HepG2 (cell line): ENCODE results near the gene EXOC3L4. TPM values are rescaled to one million over a fixed set of nuclear protein-coding genes. Genes with fewer than 3 reads are reported as not detected.
A peak's percentile ranks its signal among the peaks of the same experiment; 100 is the strongest.

Source experiments
- AKAP8 ChIP-seq: sonication (generic); formaldehyde crosslinking; IDR thresholded peaks from 2 replicates; pipeline ENCODE4 v1.5.1; 2020; ENCODE audit warnings: mild to moderate bottlenecking, missing genetic modification reagents
- FOXJ3 ChIP-seq: sonication (generic); formaldehyde crosslinking; IDR thresholded peaks from 2 replicates; pipeline ENCODE4 v1.4.0; 2020; ENCODE audit warnings: missing genetic modification reagents, mild to moderate bottlenecking, borderline replicate concordance
- HNF4G ChIP-seq, 2 experiments: sonication (generic) in 1 of 2; formaldehyde crosslinking in 1 of 2; IDR thresholded peaks; 2 replicates each; pipeline versions ENCODE4 v1.4.0 to v1.6.1; 2011 to 2020; ENCODE audit warnings: borderline replicate concordance in 2 of 2, low read depth in 2 of 2, mild to moderate bottlenecking in 2 of 2, low read length in 1 of 2, missing genetic modification reagents in 1 of 2, moderate library complexity in 1 of 2
- JUNB ChIP-seq: sonication (generic); formaldehyde crosslinking; IDR thresholded peaks from 2 replicates; pipeline ENCODE4 v1.8.0; 2022; ENCODE audit warnings: missing genetic modification reagents, mild to moderate bottlenecking, borderline replicate concordance
- KDM5B ChIP-seq: sonication (generic); formaldehyde crosslinking; IDR thresholded peaks from 2 replicates; pipeline ENCODE4 v1.4.0; 2020; ENCODE audit warnings: missing genetic modification reagents, mild to moderate bottlenecking, borderline replicate concordance
- KMT2B ChIP-seq: IDR thresholded peaks from 2 replicates; pipeline ENCODE4 v1.6.1; 2016; ENCODE audit warnings: missing genetic modification reagents, missing compliant biosample characterization
- RFX5 ChIP-seq: IDR thresholded peaks from 2 replicates; pipeline ENCODE4 v1.6.1; 2011; ENCODE audit warnings: low read depth, low read length, improper control_type of control experiment
- RXRA ChIP-seq: sonication (generic); formaldehyde crosslinking; IDR thresholded peaks from 2 replicates; pipeline ENCODE4 v1.5.1; 2020; ENCODE audit warnings: missing genetic modification reagents
- SMC3 ChIP-seq: IDR thresholded peaks from 2 replicates; pipeline ENCODE4 v1.6.1; 2011; ENCODE audit warnings: low read length, improper control_type of control experiment
- SP4 ChIP-seq: sonication (generic); formaldehyde crosslinking; IDR thresholded peaks from 2 replicates; pipeline ENCODE4 v1.8.1; 2023; ENCODE audit warnings: mild to moderate bottlenecking, missing genetic modification reagents
- SPEN ChIP-seq: sonication (generic); formaldehyde crosslinking; IDR thresholded peaks from 2 replicates; pipeline ENCODE4 v1.5.1; 2020; ENCODE audit warnings: low read depth, mild to moderate bottlenecking, missing genetic modification reagents
- STAT5B ChIP-seq: sonication (generic); formaldehyde crosslinking; IDR thresholded peaks from 2 replicates; pipeline ENCODE4 v1.4.0; 2020; ENCODE audit warnings: missing genetic modification reagents
- TEAD2 ChIP-seq: sonication (generic); formaldehyde crosslinking; IDR thresholded peaks from 2 replicates; pipeline ENCODE4 v1.9.0; 2021; ENCODE audit warnings: missing genetic modification reagents
- ZBTB1 ChIP-seq: sonication (generic); formaldehyde crosslinking; IDR thresholded peaks from 2 replicates; pipeline ENCODE4 v1.4.0; 2020; ENCODE audit warnings: missing genetic modification reagents, borderline replicate concordance
- ZFP37 ChIP-seq: sonication (generic); formaldehyde crosslinking; IDR thresholded peaks from 2 replicates; pipeline ENCODE4 v1.4.0; 2020; ENCODE audit warnings: missing genetic modification reagents, borderline replicate concordance
- ZNF33B ChIP-seq: sonication (generic); formaldehyde crosslinking; IDR thresholded peaks from 2 replicates; pipeline ENCODE4 v1.5.1; 2020; ENCODE audit warnings: mild to moderate bottlenecking, missing genetic modification reagents
- polyA plus RNA-seq, 8 experiments: library from polyadenylated mRNA; depleted of rRNA in 3 of 8; stranded (reverse) in 7 of 8; unstranded in 1 of 8; fragments of >200 nt; fragmentation: Illumina TruSeq in 4 of 8; extraction: Trizol in 4 of 8; gene quantifications; 2 replicates each; pipeline versions ENCODE4 v1.2.1 to v1.2.3, GENCODE V29; 2011 to 2016; ENCODE audit warnings: low read depth in 4 of 8, missing spikeins in 1 of 8, mixed read lengths in 1 of 8; ENCODE audit not compliant: insufficient read depth in 1 of 8
- total RNA-seq, 5 experiments: library from RNA; depleted of rRNA; stranded (reverse); fragments of >200 nt; fragmentation: Illumina TruSeq; extraction: Trizol; gene quantifications; 2 replicates each; pipeline ENCODE4 v1.2.3, GENCODE V29; 2016; ENCODE audit warnings: low read depth in 1 of 5
- TF ChIP-seq, protein P1 (sequence below): sonication (generic); formaldehyde crosslinking; conservative IDR thresholded peaks from 2 replicates; pipeline ENCODE4 v1.8.0; 2022; ENCODE audit warnings: low read depth, missing genetic modification reagents
- TF ChIP-seq, protein P2 (sequence below): IDR thresholded peaks from 2 replicates; pipeline ENCODE4 v1.6.1; 2012; ENCODE audit warnings: inconsistent platforms
- TF ChIP-seq, protein P3 (sequence below): sonication (generic); formaldehyde crosslinking; IDR thresholded peaks from 2 replicates; pipeline ENCODE4 v1.8.0; 2022; ENCODE audit warnings: mild to moderate bottlenecking, missing genetic modification reagents; ENCODE audit not compliant: insufficient replicate concordance
- TF ChIP-seq, protein P4 (sequence below): sonication (generic); formaldehyde crosslinking; IDR thresholded peaks from 2 replicates; pipeline ENCODE4 v1.5.1; 2020; ENCODE audit warnings: mild to moderate bottlenecking, missing genetic modification reagents, moderate library complexity

EXOC3L4 gene
- total and polyA plus RNA-seq, 2 of the 13 experiments (the other 11 are each of a cell fraction or from before 2014, with no cell fraction given) = 11.8 to 27.0 TPM

DNA sequence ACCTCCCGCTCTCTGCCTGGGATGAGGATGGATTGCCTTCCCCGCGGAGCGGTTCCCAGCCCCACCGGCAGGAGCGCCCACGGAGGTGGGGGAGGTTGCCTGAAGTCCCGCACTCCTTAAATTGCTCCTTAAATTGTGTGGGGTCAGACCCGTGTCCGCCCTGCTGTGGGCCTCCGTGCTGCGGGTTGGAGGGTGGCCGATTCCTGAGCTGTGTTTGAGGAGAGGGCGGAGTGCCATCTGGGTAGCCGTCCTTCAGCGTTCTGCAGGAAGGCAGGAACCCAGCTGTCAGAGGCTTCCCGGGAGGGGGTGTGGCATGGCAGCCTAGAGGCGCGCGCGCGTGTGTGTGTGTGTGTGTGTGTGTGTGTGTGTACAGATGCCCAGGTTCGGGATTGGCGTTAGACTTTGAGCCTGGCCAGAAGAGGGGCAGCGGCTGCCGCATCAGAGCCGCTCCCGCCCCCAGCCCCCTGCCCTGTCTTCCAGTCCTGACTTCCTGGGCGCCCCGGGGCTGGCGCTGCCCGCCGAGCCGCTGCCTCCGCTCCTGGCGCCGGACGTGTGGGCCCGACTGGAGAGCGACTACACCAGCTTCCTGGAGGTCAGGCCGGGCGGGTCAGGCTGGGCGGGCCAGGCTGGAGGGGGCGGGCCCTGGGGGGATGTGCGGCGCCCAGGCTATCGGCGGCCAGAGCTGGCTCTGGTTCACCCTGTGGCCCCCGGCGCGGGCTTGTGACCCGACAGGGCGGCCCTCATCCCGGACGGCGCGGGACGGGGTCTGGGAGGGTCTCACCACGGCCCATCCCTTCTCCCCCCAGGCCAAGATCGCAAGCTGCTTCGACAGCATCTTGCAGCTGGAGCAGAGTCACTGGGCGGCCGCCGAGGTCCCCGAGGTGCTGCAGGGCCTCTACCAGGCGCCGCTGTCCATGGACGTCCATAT, 9.2 kb downstream of the EXOC3L4 start (continued):
- TF ChIP-seq SMC3 (no peak), JUNB (no peak), STAT5B (CRISPR knock-in tag) (no peak), RXRA (CRISPR knock-in tag) (no peak; the same call in 1 of the 2 replicates), SP4 (peak; percentile 77; the same call in 1 of the 2 replicates), KDM5B (no peak), ZBTB1 (no peak), TEAD2 (CRISPR knock-in tag) (no peak), AKAP8 (CRISPR knock-in tag) (peak; percentile 100), ZNF33B (CRISPR knock-in tag) (no peak), HNF4G (IDR thresholded peaks at IDR 0.05; ENCODE audit: borderline replicate concordance, low read depth, low read length) (peak; percentile 62; the same call in 1 of the 2 replicates), HNF4G (CRISPR knock-in tag; IDR thresholded peaks at IDR 0.05; ENCODE audit: borderline replicate concordance, low read depth) (no peak; the same call in none of the 2 replicates), FOXJ3 (CRISPR knock-in tag) (no peak), ZFP37 (CRISPR knock-in tag) (no peak), KMT2B (CRISPR knock-in tag) (no peak), SPEN (CRISPR knock-in tag) (peak; percentile 60; the same call in 1 of the 2 replicates), RFX5 (no peak)
- TF ChIP-seq, protein P1, sequence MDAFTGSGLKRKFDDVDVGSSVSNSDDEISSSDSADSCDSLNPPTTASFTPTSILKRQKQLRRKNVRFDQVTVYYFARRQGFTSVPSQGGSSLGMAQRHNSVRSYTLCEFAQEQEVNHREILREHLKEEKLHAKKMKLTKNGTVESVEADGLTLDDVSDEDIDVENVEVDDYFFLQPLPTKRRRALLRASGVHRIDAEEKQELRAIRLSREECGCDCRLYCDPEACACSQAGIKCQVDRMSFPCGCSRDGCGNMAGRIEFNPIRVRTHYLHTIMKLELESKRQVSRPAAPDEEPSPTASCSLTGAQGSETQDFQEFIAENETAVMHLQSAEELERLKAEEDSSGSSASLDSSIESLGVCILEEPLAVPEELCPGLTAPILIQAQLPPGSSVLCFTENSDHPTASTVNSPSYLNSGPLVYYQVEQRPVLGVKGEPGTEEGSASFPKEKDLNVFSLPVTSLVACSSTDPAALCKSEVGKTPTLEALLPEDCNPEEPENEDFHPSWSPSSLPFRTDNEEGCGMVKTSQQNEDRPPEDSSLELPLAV (CRISPR knock-in tag) = no peak
- TF ChIP-seq, protein P2, sequence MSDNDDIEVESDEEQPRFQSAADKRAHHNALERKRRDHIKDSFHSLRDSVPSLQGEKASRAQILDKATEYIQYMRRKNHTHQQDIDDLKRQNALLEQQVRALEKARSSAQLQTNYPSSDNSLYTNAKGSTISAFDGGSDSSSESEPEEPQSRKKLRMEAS = peak; percentile 83
- TF ChIP-seq, protein P3, sequence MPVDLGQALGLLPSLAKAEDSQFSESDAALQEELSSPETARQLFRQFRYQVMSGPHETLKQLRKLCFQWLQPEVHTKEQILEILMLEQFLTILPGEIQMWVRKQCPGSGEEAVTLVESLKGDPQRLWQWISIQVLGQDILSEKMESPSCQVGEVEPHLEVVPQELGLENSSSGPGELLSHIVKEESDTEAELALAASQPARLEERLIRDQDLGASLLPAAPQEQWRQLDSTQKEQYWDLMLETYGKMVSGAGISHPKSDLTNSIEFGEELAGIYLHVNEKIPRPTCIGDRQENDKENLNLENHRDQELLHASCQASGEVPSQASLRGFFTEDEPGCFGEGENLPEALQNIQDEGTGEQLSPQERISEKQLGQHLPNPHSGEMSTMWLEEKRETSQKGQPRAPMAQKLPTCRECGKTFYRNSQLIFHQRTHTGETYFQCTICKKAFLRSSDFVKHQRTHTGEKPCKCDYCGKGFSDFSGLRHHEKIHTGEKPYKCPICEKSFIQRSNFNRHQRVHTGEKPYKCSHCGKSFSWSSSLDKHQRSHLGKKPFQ (CRISPR knock-in tag) = no peak
- TF ChIP-seq, protein P4, sequence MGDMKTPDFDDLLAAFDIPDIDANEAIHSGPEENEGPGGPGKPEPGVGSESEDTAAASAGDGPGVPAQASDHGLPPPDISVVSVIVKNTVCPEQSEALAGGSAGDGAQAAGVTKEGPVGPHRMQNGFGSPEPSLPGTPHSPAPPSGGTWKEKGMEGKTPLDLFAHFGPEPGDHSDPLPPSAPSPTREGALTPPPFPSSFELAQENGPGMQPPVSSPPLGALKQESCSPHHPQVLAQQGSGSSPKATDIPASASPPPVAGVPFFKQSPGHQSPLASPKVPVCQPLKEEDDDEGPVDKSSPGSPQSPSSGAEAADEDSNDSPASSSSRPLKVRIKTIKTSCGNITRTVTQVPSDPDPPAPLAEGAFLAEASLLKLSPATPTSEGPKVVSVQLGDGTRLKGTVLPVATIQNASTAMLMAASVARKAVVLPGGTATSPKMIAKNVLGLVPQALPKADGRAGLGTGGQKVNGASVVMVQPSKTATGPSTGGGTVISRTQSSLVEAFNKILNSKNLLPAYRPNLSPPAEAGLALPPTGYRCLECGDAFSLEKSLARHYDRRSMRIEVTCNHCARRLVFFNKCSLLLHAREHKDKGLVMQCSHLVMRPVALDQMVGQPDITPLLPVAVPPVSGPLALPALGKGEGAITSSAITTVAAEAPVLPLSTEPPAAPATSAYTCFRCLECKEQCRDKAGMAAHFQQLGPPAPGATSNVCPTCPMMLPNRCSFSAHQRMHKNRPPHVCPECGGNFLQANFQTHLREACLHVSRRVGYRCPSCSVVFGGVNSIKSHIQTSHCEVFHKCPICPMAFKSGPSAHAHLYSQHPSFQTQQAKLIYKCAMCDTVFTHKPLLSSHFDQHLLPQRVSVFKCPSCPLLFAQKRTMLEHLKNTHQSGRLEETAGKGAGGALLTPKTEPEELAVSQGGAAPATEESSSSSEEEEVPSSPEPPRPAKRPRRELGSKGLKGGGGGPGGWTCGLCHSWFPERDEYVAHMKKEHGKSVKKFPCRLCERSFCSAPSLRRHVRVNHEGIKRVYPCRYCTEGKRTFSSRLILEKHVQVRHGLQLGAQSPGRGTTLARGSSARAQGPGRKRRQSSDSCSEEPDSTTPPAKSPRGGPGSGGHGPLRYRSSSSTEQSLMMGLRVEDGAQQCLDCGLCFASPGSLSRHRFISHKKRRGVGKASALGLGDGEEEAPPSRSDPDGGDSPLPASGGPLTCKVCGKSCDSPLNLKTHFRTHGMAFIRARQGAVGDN (CRISPR knock-in tag) = peak; percentile 75
